Superior temporal gyrus (tissue), 1 donor: ENCODE results near the gene PRELID2.
"Not testable (repeated sequence)": the region's sequence is repeated elsewhere in the genome, so short reads cannot be mapped to it uniquely, and the experiment has no call there.

Experiments used
- DNase-seq: peaks from one replicate; pipeline ENCODE4 v3.0.0-alpha.2; 2016; ENCODE audit errors: extremely low spot score

PRELID2 gene

GRCh38 chr5:145834917-145835847 lies at the start of gene PRELID2:
Gene PRELID2 (minus strand): TSS chr5:145835342. CDS start chr5:145835251, 91 bp downstream.
- DNase-seq: peak; percentile 77

- no peak for DNase-seq
Observed at GRCh38 chr5:145874765-145875164, 39.6 kb upstream of the PRELID2 start.

GRCh38 chr5:145872914-145873313 lies 37.8 kb upstream of the PRELID2 start, which contains the start of gene GRXCR2:
Gene GRXCR2 (minus strand): TSS chr5:145873014. CDS start chr5:145872968, 46 bp downstream.
- no peak for DNase-seq

GRCh38 chr5:145872486-145872885 lies 37.3 kb upstream of the PRELID2 start:
- no peak for DNase-seq

- no peak for DNase-seq
Observed at GRCh38 chr5:145869753-145870152, 34.6 kb upstream of the PRELID2 start.

- DNase-seq: no peak
Observed at GRCh38 chr5:145867806-145868205, 32.7 kb upstream of the PRELID2 start.

GRCh38 chr5:145864432-145864831 lies 29.3 kb upstream of the PRELID2 start:
- DNase-seq: not testable (repeated sequence)

- DNase-seq: no peak
Observed at GRCh38 chr5:145863003-145863402, 27.9 kb upstream of the PRELID2 start.

- DNase-seq: no peak
Observed at GRCh38 chr5:145859897-145860296, 24.8 kb upstream of the PRELID2 start.

- no peak for DNase-seq
Observed at GRCh38 chr5:145859453-145859852, 24.3 kb upstream of the PRELID2 start.

GRCh38 chr5:145858959-145859358 lies 23.8 kb upstream of the PRELID2 start:
- no peak for DNase-seq

GRCh38 chr5:145856285-145856818 lies 21.2 kb upstream of the PRELID2 start:
- DNase-seq: no peak

GRCh38 chr5:145855763-145856267 lies 20.7 kb upstream of the PRELID2 start:
- DNase-seq: no peak

GRCh38 chr5:145854651-145855258 lies 19.6 kb upstream of the PRELID2 start:
- no peak for DNase-seq

- DNase-seq: no peak
Observed at GRCh38 chr5:145853781-145854376, 18.7 kb upstream of the PRELID2 start.

GRCh38 chr5:145852990-145853389 lies 17.8 kb upstream of the PRELID2 start:
- DNase-seq: no peak

- no peak for DNase-seq
Observed at GRCh38 chr5:145848854-145849253, 13.7 kb upstream of the PRELID2 start.

- DNase-seq: no peak
Observed at GRCh38 chr5:145847499-145848497, 12.7 kb upstream of the PRELID2 start.

- DNase-seq: no peak
Observed at GRCh38 chr5:145846081-145846480, 10.9 kb upstream of the PRELID2 start.

- DNase-seq: no peak
Observed at GRCh38 chr5:145841299-145841698, 6.2 kb upstream of the PRELID2 start.
